Endometrium (tissue), 2 donors: Measurements from ENCODE around the gene URM1.

ENCODE experiments used
- FAIRE-seq: peaks from 2 replicates; lab custom pipeline; 2012; peaks lifted over from hg19 to GRCh38; lab: Jason Lieb, UNC
- donor health status: control.
- donor health status: control.

Gene URM1

GRCh38 chr9:128349125-128349524, 22.0 kb upstream of the URM1 start:
- no peak for FAIRE-seq

GRCh38 chr9:128349772-128350171, 21.4 kb upstream of the URM1 start:
- FAIRE-seq: no peak

DNA sequence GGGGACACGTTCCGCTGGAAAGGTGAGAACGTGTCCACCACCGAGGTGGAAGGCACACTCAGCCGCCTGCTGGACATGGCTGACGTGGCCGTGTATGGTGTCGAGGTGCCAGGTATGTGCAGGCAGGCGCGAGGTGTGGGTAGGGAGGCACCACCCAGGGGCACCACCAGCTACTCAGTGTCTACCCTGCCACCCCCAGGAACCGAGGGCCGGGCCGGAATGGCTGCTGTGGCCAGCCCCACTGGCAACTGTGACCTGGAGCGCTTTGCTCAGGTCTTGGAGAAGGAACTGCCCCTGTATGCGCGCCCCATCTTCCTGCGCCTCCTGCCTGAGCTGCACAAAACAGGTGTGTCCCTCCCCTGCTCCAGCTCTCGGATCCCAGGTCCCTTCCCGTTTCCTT, 15.7 kb upstream of the URM1 start:
- FAIRE-seq: no peak

DNA sequence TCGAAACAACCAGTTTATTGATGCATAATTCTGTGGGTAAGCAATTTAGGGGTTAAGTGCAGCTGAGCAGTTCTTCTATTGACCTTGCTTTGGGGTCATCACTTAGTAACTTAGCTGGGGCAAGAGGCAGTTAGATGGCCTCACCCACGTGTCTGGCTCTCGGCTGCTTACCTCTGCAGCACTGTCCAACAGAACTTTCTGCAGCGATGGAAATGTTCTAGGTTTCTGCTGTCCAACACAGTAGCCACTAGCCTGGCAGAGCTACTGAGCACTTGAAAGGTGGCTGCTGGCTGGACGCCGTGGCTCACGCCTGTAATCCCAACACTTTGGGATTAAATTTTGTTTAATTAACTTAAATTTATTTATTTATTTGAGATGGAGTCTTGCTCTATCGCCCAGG, 13.1 kb upstream of the URM1 start:
- FAIRE-seq: no peak

DNA sequence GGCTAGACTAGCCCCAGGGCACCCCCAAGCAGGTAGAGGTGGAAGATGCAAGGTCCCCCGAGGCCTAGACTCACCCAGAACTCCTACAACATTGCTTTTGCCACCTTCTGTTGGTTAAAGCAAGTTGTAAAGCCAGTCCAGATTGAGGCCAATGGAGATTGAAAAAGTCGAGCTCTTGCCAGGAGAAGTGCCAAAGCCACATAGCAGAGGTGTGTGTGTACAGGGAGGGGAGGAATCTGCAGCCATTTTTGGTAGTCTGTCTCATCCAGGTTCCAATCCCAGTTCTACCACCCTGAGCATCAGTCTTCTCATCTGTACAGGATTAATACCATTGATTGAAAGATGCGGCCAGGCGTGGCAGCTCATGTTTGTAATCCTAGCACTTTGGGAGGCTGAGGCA, 12.3 kb upstream of the URM1 start:
- FAIRE-seq: no peak

- FAIRE-seq: no peak
Observed at GRCh38 chr9:128360826-128361225, 10.3 kb upstream of the URM1 start.

DNA sequence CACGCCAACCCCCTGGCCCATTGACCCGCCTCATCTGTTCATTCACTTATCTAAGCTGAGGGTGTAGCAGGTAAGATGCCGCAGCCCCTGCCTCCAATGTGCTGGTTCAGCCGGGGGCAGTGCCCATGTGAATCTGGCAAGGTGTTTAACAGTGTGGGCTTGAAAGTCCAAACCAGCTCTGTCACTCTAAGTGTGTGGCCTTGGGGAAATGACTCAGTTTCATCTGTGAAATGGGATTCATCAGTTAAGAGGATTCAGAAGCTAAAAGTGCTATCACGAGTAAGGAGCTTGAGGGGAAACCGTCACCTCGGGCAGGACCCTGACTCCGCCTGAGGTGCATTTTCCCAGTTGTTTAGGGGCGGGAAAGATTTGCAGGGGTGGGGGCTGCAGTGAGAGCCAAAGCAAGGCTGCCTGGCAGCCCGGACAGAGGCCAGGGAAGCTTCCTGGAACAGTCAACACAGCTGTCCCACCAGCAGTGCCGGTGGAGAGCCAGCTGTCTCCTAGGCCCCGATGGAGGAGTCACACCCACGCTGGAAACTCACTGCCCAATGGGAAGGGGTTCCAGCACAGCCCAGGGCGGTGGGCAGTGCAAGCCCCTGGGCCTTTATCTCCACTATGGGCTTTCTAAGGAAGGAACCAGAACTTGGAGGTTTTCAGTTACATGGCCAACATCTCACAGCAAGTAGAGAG, 9.7 kb upstream of the URM1 start:
- no peak for FAIRE-seq

DNA sequence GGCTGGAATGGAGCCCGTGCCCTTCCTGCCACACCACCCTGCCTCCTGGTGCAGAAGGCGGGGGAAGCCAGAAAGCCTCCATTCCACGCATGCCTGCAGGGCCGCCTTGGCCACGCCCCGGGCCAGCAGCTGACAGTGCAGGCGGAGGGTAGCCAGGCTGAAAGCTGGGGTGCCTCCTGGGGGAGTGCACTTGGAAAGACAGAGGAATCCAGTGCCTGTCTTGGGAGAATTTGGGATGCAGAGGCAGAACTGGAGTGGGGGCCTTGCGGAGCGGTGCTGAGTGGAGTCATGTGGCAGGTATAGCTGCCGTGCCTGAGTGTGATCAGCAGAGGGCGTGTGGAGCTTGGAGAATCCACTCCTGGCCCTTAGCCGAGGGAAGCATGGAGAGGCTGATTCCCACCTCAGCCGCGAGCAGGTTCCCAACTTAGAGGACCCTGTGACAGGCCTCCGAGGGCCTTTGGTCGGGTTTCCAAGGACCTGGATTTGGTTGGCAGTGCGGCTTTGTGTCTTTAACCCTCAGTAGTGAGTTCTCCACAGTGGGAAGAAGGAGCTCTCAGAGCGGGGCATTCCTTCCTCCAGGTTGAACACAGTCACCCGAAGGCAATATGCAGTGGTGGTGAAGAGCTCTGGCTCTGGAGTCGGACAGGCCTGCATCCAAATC, 9.1 kb upstream of the URM1 start:
- FAIRE-seq: no peak

GRCh38 chr9:128362774-128363173, 8.4 kb upstream of the URM1 start:
- no peak for FAIRE-seq

DNA sequence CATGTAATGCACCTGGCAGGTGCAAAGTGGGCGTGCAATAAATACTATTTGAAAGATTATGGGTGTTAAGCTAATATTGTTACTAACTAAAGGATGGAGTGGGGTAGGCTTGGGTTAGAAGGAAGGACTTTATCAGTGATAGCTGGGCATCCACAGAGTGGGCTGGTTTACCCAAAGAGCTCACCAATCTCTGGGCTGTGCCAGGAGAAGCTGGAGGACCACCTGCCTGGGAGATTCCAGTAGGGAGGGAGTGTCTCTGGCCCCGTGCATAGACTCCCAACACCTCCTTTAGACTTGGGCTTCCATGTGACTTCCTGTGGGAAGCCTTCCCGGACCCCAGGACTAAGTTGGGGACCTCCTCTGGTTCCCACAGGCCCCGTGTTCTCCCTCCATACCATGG, 5.6 kb upstream of the URM1 start:
- FAIRE-seq: no peak

- no peak for FAIRE-seq
Observed at GRCh38 chr9:128369024-128369706, 2.0 kb upstream of the URM1 start.

- no peak for FAIRE-seq
Observed at GRCh38 chr9:128370367-128370751, 815 bp upstream of the URM1 start.

- no peak for FAIRE-seq
Observed at GRCh38 chr9:128371630-128372117, 500 bp downstream of the URM1 start.

DNA sequence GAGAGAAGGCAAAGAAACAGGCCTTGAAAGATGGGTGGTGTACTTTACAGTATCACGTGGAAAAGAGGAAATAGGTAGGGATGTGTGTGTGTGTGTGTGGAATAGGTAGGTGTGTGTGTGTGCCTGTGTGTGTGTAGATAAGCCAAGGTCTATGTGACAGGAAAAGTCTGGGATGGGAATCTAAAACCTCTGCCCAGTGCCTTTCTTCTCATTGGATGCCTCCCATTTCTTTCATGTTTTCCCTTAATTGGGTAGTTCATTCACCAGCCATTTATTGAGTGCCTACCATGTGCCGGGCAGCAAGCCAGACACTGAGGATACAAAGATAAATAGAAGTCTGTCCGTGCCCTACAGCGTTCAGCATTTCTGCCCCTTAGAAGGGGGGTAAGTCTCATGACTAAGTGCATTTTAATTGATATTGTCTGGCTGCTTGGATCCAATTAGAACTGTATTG, 1.0 kb downstream of the URM1 start:
- no peak for FAIRE-seq

- FAIRE-seq: no peak
Observed at GRCh38 chr9:128372784-128373183, 1.6 kb downstream of the URM1 start.

DNA sequence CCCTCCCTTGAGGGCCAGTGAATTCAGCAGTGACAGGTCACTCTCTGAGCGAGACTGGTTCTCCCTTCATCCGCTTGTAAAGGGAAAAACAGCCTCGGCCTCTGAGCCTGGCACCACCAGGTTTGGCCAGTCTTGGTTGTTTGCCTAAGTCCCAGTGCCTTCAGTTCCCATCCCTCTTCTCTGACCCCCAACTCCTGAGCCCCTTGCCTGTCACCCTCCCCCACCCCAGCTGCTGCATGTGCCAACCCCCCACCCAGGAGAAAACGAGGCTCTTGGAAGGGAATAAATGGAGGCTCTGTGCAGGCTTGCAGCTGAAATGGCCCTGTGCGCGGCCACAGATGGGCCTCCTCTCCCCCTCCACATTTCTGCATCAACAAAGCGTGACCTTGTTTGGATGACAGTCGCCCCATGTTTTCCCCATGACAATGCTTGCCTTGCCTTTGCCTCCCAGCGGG, 3.1 kb downstream of the URM1 start:
- FAIRE-seq: no peak

DNA sequence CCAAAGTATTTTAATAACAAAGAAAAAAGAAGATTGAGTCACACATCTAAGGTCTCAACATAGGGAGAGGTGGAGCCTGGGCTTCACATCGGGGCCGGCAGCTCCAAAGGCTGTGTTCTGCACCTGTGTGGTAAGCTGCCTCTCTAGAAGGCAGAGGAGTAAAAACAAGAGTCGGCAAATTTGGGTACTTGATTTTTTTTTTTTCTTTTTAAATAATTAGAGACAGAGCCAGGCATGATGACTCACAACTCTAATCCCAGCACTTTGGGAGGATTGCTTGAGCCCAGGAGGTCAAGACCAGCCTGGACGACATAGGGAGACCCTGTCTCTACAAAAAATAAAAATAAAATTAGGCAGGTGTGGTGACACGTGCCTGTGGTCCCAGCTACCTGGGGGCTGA, 4.7 kb downstream of the URM1 start:
- no peak for FAIRE-seq

DNA sequence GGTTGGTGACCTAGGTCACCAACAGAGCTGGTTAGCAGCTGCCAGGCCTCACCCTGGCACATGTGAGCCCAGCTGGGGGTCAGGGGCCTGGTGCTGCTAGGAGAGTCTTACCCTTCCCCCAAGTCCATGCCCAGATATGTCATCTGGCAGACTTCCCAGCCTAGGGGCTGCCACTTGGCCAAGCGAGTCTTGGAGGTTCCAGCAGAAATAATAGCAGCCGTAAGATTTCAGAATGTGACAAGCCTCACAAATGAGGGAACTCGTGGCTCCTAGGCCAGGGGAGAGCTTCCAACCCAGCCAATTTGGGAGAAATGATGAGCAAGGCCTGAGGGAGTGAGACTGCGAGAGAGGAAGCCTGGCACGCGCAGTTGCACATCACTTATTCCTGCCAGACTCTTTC, 11.1 kb downstream of the URM1 start:
- FAIRE-seq: no peak

GRCh38 chr9:128383007-128383753, 12.0 kb downstream of the URM1 start:
- FAIRE-seq: no peak

DNA sequence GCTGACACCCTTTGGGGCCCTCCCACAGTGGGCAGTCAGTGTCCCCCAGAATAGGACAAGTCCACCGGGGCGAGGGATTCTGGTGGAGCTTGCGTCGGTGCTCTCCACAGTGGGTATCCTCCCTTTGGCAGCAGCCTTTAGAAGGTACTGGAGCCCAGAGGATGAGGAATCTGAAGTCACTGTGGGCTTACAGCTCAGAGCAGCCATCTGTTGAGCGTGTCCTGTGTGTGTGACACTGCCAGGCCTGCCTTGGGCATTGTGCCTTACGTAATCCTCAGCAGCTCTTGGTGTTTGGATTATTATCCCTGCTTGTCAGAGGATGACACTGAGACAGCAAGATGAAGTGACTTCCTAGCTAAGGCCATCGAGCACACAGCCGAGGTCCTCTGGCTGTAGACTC, 12.6 kb downstream of the URM1 start:
- FAIRE-seq: no peak

DNA sequence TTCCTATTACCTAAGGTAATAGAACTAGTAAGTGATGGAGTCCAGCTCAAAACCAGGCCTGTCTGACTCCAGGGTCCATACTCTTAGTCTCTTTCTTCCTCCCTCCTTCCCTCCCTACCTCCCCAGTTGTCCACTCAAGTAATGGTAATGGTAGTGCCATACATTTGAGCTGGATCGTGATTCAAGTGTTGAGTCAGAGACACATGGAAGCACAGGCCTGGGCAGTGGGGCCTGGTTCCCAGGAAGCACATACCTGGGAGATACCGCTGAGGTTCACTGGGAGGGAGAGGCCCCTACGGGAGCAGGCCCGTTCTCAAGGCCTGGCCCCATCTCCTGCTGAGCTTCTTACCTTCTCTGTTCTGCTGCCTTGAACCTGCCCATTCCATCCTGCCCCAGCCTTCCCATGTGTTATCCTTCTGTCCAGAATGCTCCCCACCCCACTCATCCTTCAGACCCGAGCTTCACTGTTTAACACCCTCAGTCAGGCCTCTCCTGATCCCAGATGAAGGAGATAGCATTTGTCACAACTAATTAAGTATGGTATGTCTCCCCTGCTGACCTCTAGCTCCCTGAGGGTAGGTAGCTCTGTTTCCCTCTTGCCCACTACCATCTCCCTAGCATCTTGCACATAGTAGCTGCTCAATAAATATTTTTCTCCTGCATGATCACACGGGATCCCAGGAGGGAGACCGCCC, 13.8 kb downstream of the URM1 start:
- no peak for FAIRE-seq
